Measurements from ENCODE around the gene SFXN3. TPM values are rescaled to one million over a fixed set of nuclear protein-coding genes. Genes with fewer than 3 reads are reported as not detected.

The SFXN3 gene
- total and polyA plus RNA-seq, 2 of the 8 experiments (the other 6 are each of a cell fraction or from before 2014, with no cell fraction given) = 2.6 to 2.8 TPM

- H4K5ac ChIP-seq (ENCODE audit: insufficient read length, low read depth, low read length) = no peak overlapping the region
- DNase-seq (ENCODE audit: low read depth in 1 of 2, low spot score in 2 of 2) (no peak), FAIRE-seq (no peak)
- H3K36me3 ChIP-seq (ENCODE audit: control insufficient read depth in 2 of 4, insufficient read depth in 4 of 4, low read length in 3 of 4) = peaks cover 24 to 49% (median 38%) of the 10 kb centered on the region in 4 experiments
- no peak overlapping the region for H2BK20ac ChIP-seq (ENCODE audit: low read length)
- H3K23ac ChIP-seq (ENCODE audit: insufficient read length) = no peak overlapping the region
- H4K91ac ChIP-seq (replicated peaks; ENCODE audit: insufficient read length, low read length) = no peak overlapping the region
- H3K4me2 ChIP-seq (ENCODE audit: insufficient read depth in 1 of 2, low read depth in 2 of 2, low read length in 2 of 2) = peak overlapping the region in 1 of 2 experiments; percentile 85; a peak in 1 of 4 replicates
- ChIA-PET POLR2A (ENCODE audit: partially characterized antibody) (interaction anchor here (0.6 to 6.8 kb wide), 12 partner anchors 9 to 453 kb away, joined by 3 to 38 read pairs (median 4); partner anchors contain the start of genes HIF1AN, LZTS2 and SEMA4G), CTCF (ENCODE audit: partially characterized antibody) (interaction anchor here (1.0 to 26.8 kb wide), 5 partner anchors 8 to 28 kb away, joined by 3 to 464 read pairs (median 22); no protein-coding TSS in a partner anchor)
- no peaks in the 10 kb centered on the region for H3K27me3 ChIP-seq (replicated peaks in 1 of 4; ENCODE audit: control insufficient read depth in 3 of 4, extremely low read depth in 1 of 4, insufficient read depth in 3 of 4, low read length in 3 of 4)
- peaks cover 7 to 19% of the 10 kb centered on the region in 2 experiments for H4K20me1 ChIP-seq (replicated peaks in 1 of 2; ENCODE audit: control insufficient read depth in 1 of 2, insufficient read depth in 2 of 2, low read length in 2 of 2)
- H3K14ac ChIP-seq (ENCODE audit: insufficient read length) = no peak overlapping the region
- H3K79me2 ChIP-seq (ENCODE audit: control insufficient read depth in 1 of 2, insufficient read depth in 2 of 2, low read length in 2 of 2) = peaks cover 17 to 51% of the 10 kb centered on the region in 2 experiments
- no peak overlapping the region for H3K9ac ChIP-seq (replicated peaks in 1 of 4; ENCODE audit: extremely low read depth in 1 of 4, low read depth in 3 of 4, low read length in 3 of 4)
- H2BK5ac ChIP-seq (ENCODE audit: low read depth, low read length) = 0 out of 2 replicates have a peak overlapping the region, but pooled peaks have one; percentile 13
- H3K4ac ChIP-seq (replicated peaks; ENCODE audit: insufficient read length, low read depth, low read length) = no peak overlapping the region
- no peak overlapping the region for H2BK120ac ChIP-seq (replicated peaks; ENCODE audit: low read depth, low read length)
- H3K4me3 ChIP-seq (ENCODE audit: extremely low read depth in 1 of 4, insufficient read depth in 2 of 4, low read depth in 3 of 4, low read length in 4 of 4) = peak overlapping the region in 1 of 4 experiments; percentile 77; a peak in 1 of 8 replicates
- H3K27ac ChIP-seq (ENCODE audit: low read depth, low read length) = no peak overlapping the region
- peaks cover 9% of the 10 kb centered on the region; the same call in 1 of the 2 replicates for H3K23me2 ChIP-seq (ENCODE audit: low read depth, low read length)
- peaks cover 15% of the 10 kb centered on the region for H3K79me1 ChIP-seq (ENCODE audit: low read depth, low read length)
- TF ChIP-seq BRCA1 (IDR thresholded peaks at IDR 0.05; ENCODE audit: low read depth, low read length) = no peak
- H2AFZ ChIP-seq (ENCODE audit: low read length) = no peak overlapping the region
- H2AK5ac ChIP-seq (ENCODE audit: low read depth, low read length) = no peak overlapping the region
- no peak overlapping the region for H2BK15ac ChIP-seq (ENCODE audit: low read length)
- H4K8ac ChIP-seq (ENCODE audit: extremely low read depth, insufficient read depth, low read length) = peak overlapping the region; percentile 7; the same call in 1 of the 2 replicates
- no peak overlapping the region for H3K56ac ChIP-seq (replicated peaks; ENCODE audit: insufficient read length, low read depth, low read length)
- H3K9me3 ChIP-seq (ENCODE audit: insufficient read depth in 2 of 2, low read depth in 1 of 2, low read length in 1 of 2) = no peaks in the 10 kb centered on the region
- H3K18ac ChIP-seq (ENCODE audit: extremely low read depth, low read length) = no peak overlapping the region
- 95% methylated on average over 21 of the region's 21 CpGs; no CpG with 5 or more reads in 1 of the 2 experiments for WGBS, 2 experiments (ENCODE audit: extremely low coverage in 1 of 2, insufficient coverage in 1 of 2, insufficient read length in 1 of 2, insufficient replicate concordance in 2 of 2, low coverage in 1 of 2, low lambda C conversion rate in 2 of 2, missing lambda C conversion rate in 1 of 2)
- H3K4me1 ChIP-seq (replicated peaks in 1 of 4; ENCODE audit: control insufficient read depth in 3 of 4, insufficient read depth in 4 of 4, low read length in 3 of 4) = peaks cover 0 to 12% (median 5%) of the 10 kb centered on the region in 4 experiments; a peak in 5 of 7 replicates
- H2BK12ac ChIP-seq (ENCODE audit: low read depth, low read length) = no peak overlapping the region
Observed at GRCh38 chr10:100989088-100989487, 41.9 kb upstream of the SFXN3 start.

Data from H1 (cell line).